HG03280 (cell line): ENCODE data around the gene NT5DC3.

Source experiments
- ATAC-seq: cut with Tn5 transposase; IDR thresholded peaks from one replicate; pipeline ENCODE4 v1.9.1; 2021; ENCODE audit warnings: mild to moderate bottlenecking, moderate library complexity; ENCODE audit not compliant: unreplicated experiment

NT5DC3 gene

GRCh38 chr12:103833095-103833775 is 7.8 kb downstream of the NT5DC3 start:
- ATAC-seq: no peak

- no peak for ATAC-seq
These were observed 8.7 kb downstream of the NT5DC3 start for GRCh38 chr12:103832048-103832997.

DNA sequence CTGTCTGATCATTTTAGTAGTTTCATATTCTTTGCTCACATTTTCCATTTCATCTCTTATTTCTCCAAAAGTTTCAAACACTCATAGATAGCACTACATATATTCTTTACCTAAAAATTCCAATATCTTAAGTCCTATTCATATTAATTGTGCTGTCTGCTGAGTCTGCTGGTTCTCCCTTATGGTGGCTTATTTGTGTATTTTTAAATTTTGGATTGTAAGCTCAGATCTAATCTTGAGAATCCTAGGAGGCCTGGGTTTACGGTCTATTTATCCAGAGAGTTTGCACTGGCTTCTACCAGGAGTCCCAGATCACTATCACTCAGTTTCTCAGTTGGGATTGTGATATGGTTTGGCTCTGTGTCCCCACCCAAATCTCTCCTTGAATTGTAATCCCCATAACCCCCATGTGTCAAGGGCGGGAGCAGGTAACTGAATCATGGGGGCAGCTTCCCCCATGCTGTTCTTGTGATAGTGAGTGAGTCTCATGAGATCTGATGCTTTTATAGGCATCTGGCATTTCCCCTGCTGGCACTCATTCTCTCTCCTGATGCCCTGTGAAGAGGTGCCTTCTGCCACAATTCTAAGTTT is 10.2 kb downstream of the NT5DC3 start:
- ATAC-seq: no peak

GRCh38 chr12:103830025-103830725 is 10.9 kb downstream of the NT5DC3 start:
- ATAC-seq: no peak

GRCh38 chr12:103829092-103829491 is 11.9 kb downstream of the NT5DC3 start:
- no peak for ATAC-seq

DNA sequence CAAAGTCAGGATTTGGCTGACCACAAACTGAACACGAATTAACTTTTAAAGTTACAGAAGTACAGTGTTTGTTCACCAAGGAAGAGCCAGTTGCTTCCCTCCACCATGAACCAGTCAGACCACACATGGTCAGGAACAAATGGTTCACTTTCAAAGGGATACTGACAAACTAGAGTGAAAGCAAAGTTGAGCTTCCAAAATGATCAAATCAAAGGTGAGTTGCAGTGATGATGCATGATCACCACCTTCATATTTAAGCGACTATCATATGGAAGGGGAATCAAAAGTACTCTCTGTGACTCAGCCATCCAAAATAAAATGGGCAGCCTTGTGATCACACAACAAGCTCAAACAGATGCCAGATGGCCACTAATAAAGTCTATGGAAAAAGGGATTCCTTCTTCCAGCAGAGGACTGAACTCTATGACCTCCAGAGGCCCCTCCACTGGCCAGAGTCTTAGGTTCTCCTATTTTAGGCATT is 13.1 kb downstream of the NT5DC3 start:
- ATAC-seq: no peak

- ATAC-seq: no peak
These were observed 16.2 kb downstream of the NT5DC3 start for GRCh38 chr12:103824845-103825244.

- ATAC-seq: no peak
These were observed 16.7 kb downstream of the NT5DC3 start for GRCh38 chr12:103824290-103824689.

DNA sequence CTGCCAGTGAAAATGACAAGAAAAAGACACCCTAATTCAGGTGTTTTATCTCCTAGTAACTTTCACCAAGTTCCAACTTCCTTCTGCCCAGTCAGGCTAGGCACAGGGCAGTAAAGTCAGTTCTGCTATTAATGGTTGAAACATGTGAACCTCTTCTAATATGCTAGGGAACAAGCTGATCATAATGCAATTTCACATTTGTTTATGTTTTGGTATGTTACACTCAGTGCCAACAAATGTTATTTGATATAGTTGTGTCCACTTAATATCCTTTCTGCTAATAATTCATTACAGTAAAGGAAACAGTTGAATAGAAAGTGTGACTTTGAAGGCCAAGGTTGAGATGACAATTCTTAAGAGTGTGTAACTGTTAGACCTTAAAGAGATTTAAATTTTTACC is 17.2 kb downstream of the NT5DC3 start:
- ATAC-seq: no peak

- no peak for ATAC-seq
These were observed 19.3 kb downstream of the NT5DC3 start for GRCh38 chr12:103821773-103822172.

GRCh38 chr12:103820881-103821489 is 20.0 kb downstream of the NT5DC3 start:
- ATAC-seq: no peak

DNA sequence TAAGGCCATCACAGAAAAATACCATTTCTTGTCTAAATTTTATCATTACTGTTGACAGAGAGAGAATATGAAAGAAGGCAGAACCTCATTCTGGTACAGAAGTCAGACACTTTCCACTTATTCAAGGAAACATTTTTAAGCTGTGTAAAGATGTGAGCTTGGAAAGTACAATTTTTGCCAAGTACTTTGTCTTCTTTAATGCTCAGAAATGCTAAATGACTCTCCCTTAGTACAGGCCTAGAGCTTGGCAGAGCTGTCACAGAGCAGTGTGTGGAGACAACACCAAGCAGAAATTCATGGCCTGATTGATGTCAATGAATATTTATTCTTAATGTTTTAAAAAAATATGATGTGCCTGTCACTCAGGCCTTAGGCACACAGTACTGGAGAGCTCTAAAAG is 20.7 kb downstream of the NT5DC3 start:
- ATAC-seq: no peak

DNA sequence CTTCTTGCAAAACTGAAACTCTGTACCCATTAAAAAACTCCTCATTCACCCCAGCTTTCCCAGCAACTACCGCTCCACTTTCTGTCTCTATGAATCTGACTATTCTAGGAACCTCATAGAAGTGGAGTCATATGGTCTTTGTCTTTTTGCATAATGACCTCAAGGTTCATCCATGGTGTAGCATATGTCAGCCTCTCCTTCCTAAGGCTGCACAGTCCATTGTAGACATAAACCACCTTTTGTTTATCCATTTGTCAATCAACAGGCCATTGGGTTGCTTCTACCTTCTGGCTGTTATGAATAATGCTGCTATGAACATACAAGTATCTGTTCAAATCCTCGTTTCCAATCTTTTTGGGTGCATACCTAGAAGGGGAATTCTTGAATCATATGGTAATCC is 21.1 kb downstream of the NT5DC3 start:
- ATAC-seq: no peak

- no peak for ATAC-seq
These were observed 21.7 kb downstream of the NT5DC3 start for GRCh38 chr12:103819312-103819711.

- no peak for ATAC-seq
These were observed 23.2 kb downstream of the NT5DC3 start for GRCh38 chr12:103817791-103818190.

- ATAC-seq: no peak
These were observed 24.4 kb downstream of the NT5DC3 start for GRCh38 chr12:103816663-103817062.

GRCh38 chr12:103814436-103814835 is 26.6 kb downstream of the NT5DC3 start:
- no peak for ATAC-seq

GRCh38 chr12:103813949-103814348 is 27.1 kb downstream of the NT5DC3 start:
- ATAC-seq: no peak

- no peak for ATAC-seq
These were observed 27.6 kb downstream of the NT5DC3 start for GRCh38 chr12:103813426-103813825.

GRCh38 chr12:103812789-103813188 is 28.2 kb downstream of the NT5DC3 start:
- no peak for ATAC-seq

DNA sequence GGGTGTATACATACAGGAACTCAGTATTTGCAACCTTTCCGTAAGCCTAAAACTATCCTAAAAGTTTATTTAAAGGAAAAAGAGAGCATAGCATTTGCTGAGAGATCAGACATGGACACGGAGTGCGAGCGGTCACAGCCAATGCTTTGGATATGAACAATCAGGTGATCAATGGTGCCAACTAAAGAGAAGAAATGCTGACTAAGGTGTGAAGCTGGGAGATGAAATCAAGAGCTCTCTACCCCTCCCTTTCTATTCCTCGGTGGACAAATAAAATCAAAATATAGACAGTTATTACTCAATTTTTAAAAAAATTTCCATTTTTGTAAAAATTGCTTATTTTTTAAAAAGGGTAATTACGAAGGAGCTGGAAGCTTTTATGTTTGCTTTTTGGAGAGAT is 29.2 kb downstream of the NT5DC3 start:
- ATAC-seq: no peak
